ENCODE results near the gene MYL10. TPM values are rescaled to one million over a fixed set of nuclear protein-coding genes. Genes with fewer than 3 reads are reported as not detected.

Gene MYL10
- total and polyA plus RNA-seq, 2 experiments from 2014 or later = 1.3 TPM; not detected in 1

- Histone ChIP-seq H3F3A (replicated peaks; ENCODE audit: low read depth) (no peaks in the 10 kb centered on the region), H2AFZ (peak overlapping the region; percentile 84), H3K36me3 (ENCODE audit: insufficient read depth) (no peaks in the 10 kb centered on the region), H3K4me2 (0 out of 2 replicates have a peak overlapping the region, but pooled peaks have one; percentile 59), H3K27ac (ENCODE audit: low read depth) (no peak overlapping the region), H3K79me2 (replicated peaks; ENCODE audit: insufficient read depth) (no peaks in the 10 kb centered on the region), H3K9me2 (ENCODE audit: insufficient read depth) (no peaks in the 10 kb centered on the region), H4K20me1 (replicated peaks; ENCODE audit: insufficient read depth) (no peaks in the 10 kb centered on the region), H3K4me3 (no peak overlapping the region), H3K4me1 (ENCODE audit: insufficient read depth) (peaks cover 11% of the 10 kb centered on the region), H3K27me3 (ENCODE audit: insufficient read depth) (no peaks in the 10 kb centered on the region)
- Mint-ChIP-seq H3K27me3 (ENCODE audit: insufficient read depth, low read depth, poor library complexity) (peaks cover 7% of the 10 kb centered on the region), H3K4me1 (peaks cover 14% of the 10 kb centered on the region), H3K27ac (peak overlapping the region; percentile 48; the same call in 1 of the 2 replicates), H3K9me3 (peaks cover 3% of the 10 kb centered on the region; the same call in 2 of the 3 replicates), H3K4me3 (0 out of 3 replicates have a peak overlapping the region, but pooled peaks have one; percentile 38), H3K36me3 (ENCODE audit: low read depth) (no peaks in the 10 kb centered on the region)
- DNase-seq (ENCODE audit: low spot score) (no peak), ATAC-seq (no peak)
- TF ChIP-seq ZNF114 (CRISPR knock-in tag; IDR thresholded peaks at IDR 0.05) = no peak
- TF ChIP-seq ZNF331 (CRISPR knock-in tag; IDR thresholded peaks at IDR 0.05; ENCODE audit: low read depth) = no peak
- TF ChIP-seq POLR2AphosphoS5 (IDR thresholded peaks at IDR 0.05; ENCODE audit: low read depth) = no peak
- no peak for TF ChIP-seq CTCF (conservative IDR thresholded peaks at IDR 0.05; ENCODE audit: low read depth in 2 of 2)
- TF ChIP-seq EZH2 (IDR thresholded peaks at IDR 0.05; ENCODE audit: low read depth, unreplicated experiment) = no peak
- no peak for TF ChIP-seq CREB1 (CRISPR knock-in tag; IDR thresholded peaks at IDR 0.05; ENCODE audit: low read depth)
- no peak for TF ChIP-seq NANOG (IDR thresholded peaks at IDR 0.05; ENCODE audit: borderline replicate concordance)
- TF ChIP-seq REST (IDR thresholded peaks at IDR 0.05; ENCODE audit: unreplicated experiment) = no peak
- TF ChIP-seq JUNB (IDR thresholded peaks at IDR 0.05; ENCODE audit: unreplicated experiment) = no peak
- TF ChIP-seq STAT1 (IDR thresholded peaks at IDR 0.05; ENCODE audit: unreplicated experiment) = no peak
- TF ChIP-seq ETS1 (IDR thresholded peaks at IDR 0.05) = no peak
- no peak for TF ChIP-seq EZH2phosphoT487 (IDR thresholded peaks at IDR 0.05; ENCODE audit: unreplicated experiment)
- TF ChIP-seq ZNF462 (CRISPR knock-in tag; IDR thresholded peaks at IDR 0.05) = no peak
Observed at GRCh38 chr7:101677797-101678479, 48.8 kb upstream of the MYL10 start.

Data from GM23338 (cell line).